NB4 (cell line): ENCODE measurements around the gene VCX2.

ENCODE experiments used
- POLR2A ChIP-seq: IDR thresholded peaks from 2 replicates; pipeline ENCODE4 v1.6.1; 2011; ENCODE audit warnings: mild to moderate bottlenecking; ENCODE audit not compliant: insufficient read length; ENCODE audit errors: extremely low read depth
- TF ChIP-seq, protein P1 (sequence below): IDR thresholded peaks from one replicate; pipeline ENCODE4 v1.5.1; 2012; ENCODE audit warnings: low read depth, low read length

- TF ChIP-seq, protein P1, sequence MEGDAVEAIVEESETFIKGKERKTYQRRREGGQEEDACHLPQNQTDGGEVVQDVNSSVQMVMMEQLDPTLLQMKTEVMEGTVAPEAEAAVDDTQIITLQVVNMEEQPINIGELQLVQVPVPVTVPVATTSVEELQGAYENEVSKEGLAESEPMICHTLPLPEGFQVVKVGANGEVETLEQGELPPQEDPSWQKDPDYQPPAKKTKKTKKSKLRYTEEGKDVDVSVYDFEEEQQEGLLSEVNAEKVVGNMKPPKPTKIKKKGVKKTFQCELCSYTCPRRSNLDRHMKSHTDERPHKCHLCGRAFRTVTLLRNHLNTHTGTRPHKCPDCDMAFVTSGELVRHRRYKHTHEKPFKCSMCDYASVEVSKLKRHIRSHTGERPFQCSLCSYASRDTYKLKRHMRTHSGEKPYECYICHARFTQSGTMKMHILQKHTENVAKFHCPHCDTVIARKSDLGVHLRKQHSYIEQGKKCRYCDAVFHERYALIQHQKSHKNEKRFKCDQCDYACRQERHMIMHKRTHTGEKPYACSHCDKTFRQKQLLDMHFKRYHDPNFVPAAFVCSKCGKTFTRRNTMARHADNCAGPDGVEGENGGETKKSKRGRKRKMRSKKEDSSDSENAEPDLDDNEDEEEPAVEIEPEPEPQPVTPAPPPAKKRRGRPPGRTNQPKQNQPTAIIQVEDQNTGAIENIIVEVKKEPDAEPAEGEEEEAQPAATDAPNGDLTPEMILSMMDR: no peak
- TF ChIP-seq POLR2A: no peak
These were observed 44.4 kb downstream of the VCX2 start for GRCh38 chrX:8126648-8127047.
